GM21528 (cell line): ENCODE data around the gene TNFAIP2.

Source experiments
- ATAC-seq: cut with Tn5 transposase; IDR thresholded peaks from one replicate; pipeline ENCODE4 v1.9.1; 2021; ENCODE audit warnings: mild to moderate bottlenecking, moderate library complexity; ENCODE audit not compliant: unreplicated experiment, low FRiP score

Gene TNFAIP2

GRCh38 chr14:103121121-103121845 is 2.0 kb upstream of the TNFAIP2 start:
- no peak for ATAC-seq

- no peak for ATAC-seq
Observed at GRCh38 chr14:103121846-103122584, 1.2 kb upstream of the TNFAIP2 start.

GRCh38 chr14:103122585-103122946 is 695 bp upstream of the TNFAIP2 start:
- ATAC-seq: no peak

GRCh38 chr14:103123634-103124500 is 606 bp downstream of the TNFAIP2 start:
- no peak for ATAC-seq

GRCh38 chr14:103124501-103125001 is 1.3 kb downstream of the TNFAIP2 start:
- ATAC-seq: no peak

DNA sequence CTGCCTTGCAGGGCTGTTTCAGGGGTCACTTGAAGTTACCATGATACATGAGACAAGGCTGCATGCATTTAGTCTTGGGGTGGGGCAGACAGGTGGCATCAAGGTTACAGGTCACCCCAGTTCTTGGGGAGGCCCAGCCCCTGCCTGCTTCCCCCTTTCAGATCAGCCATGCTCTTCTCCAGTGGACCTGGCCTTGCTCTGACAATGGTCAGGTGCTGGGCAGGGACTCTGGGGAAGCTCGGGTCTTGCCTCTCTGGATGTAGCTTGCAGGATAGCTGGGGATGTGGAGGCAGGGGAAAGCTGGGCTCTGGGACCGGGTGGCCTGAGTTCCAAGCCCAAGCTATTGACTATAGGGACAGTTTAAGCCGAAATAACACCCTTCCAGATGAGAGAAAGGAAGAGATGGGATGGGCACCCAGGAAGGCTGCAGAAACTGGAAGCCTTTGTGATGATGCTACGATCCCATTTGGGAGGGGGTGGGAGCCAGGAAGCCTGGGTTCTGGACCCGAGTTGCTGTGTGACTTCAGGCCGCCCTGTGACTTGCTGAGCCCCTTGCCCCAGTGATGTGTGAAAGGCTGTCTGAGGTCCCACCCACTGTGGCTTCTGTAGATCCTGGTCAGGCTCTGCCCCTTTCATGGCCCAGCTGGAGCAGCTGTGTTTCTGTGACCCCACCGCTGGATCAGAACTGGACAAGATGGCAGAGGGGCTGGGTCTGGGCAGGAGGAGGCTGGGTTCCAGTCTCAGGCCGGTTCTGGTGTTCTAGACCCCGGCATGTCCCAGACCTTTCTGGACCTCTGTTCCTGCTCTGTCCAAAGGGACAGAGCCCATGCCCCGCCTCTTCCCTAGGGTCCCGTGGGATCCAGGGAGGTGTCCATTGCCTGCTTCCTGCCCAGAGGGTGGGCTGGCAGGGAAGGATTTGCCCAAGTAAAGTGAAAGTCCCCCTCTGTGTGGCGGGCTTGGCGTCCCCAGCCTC is 2.1 kb downstream of the TNFAIP2 start:
- no peak for ATAC-seq

DNA sequence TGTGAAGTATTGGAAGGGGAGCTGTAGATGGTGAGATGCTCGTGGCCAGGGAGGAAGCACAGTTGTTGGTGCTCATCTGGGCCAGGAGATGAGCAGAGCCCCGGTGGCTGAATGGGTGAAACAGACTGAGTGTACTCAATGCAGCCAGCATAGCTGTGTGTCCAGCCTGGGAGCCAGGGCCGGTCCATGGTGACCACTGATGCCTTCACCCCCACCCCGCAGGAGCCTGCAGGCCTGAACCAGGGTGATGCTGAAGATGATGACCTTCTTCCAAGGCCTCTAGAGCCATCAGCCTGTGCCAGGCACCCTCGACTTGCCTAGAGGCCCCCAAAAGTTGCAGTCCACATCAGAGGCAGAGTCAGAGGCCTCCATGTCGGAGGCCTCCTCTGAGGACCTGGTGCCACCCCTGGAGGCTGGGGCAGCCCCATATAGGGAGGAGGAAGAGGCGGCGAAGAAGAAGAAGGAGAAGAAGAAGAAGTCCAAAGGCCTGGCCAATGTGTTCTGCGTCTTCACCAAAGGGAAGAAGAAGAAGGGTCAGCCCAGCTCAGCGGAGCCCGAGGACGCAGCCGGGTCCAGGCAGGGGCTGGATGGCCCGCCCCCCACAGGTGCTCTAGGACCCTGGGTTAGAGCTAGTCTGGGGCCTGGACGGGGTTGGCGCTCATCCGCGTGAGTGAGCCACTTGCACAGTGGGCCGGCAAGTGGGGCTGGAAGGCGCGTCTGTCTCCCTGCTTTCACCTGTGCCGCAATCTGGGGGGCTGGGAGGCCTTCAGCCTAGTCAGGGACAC is 3.0 kb downstream of the TNFAIP2 start:
- no peak for ATAC-seq

DNA sequence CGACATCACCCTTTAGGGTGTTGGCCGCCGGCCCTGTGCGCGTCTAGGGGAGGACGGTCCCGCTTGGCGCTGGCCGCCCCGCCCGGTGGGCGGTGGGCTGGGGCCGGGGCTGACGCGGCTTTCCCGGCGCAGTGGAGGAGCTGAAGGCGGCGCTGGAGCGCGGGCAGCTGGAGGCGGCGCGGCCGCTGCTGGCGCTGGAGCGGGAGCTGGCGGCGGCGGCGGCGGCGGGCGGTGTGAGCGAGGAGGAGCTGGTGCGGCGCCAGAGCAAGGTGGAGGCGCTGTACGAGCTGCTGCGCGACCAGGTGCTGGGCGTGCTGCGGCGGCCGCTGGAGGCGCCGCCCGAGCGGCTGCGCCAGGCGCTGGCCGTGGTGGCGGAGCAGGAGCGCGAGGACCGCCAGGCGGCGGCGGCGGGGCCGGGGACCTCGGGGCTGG is 3.6 kb downstream of the TNFAIP2 start:
- no peak for ATAC-seq

DNA sequence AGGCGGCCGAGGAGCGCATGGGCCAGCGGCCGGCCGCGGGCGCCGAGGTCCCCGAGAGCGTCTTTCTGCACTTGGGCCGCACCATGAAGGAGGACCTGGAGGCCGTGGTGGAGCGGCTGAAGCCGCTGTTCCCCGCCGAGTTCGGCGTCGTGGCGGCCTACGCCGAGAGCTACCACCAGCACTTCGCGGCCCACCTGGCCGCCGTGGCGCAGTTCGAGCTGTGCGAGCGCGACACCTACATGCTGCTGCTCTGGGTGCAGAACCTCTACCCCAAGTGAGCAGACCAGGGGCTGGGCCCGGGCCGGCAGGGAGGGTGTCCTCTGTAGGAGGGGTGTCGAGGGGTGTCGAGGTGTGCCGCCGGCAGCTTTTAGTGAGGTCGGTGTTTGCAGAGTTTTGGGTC is 4.1 kb downstream of the TNFAIP2 start:
- no peak for ATAC-seq

GRCh38 chr14:103127861-103128598 is 4.8 kb downstream of the TNFAIP2 start:
- no peak for ATAC-seq

- ATAC-seq: no peak
Observed at GRCh38 chr14:103128631-103129300, 5.5 kb downstream of the TNFAIP2 start.

DNA sequence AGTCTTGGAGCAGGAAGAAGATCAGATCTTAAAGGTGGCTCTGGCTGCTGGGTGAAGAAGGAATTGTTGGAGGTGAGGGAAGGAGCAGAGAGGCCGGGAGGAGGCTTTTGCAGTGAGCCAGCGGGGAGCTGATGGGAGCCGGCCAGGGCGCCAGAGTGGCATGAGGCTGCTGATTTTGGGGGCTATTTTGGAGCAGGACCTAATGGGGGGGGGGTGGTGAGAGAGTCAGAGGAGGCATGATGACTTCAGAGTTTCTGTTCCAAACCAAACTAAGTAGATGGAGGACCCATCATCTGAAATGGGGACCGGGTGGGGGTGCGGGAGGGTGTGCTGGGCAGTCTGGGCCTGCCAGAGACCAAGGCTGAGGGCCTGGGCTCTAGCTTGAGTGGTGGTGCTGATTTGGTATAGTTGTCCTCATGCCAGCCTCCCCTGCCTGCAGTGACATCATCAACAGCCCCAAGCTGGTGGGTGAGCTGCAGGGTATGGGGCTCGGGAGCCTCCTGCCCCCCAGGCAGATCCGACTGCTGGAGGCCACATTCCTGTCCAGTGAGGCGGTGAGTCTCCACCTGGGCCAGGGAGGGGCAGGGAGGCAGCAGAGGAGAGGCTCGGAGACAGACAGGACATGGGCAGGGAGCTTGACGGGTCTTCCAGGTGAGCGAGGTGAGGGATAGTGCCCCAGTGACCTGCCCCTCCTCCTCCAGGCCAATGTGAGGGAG is 6.2 kb downstream of the TNFAIP2 start:
- no peak for ATAC-seq

GRCh38 chr14:103130017-103130764 is 6.9 kb downstream of the TNFAIP2 start:
- ATAC-seq: no peak

- no peak for ATAC-seq
Observed at GRCh38 chr14:103130965-103131364, 7.7 kb downstream of the TNFAIP2 start.

DNA sequence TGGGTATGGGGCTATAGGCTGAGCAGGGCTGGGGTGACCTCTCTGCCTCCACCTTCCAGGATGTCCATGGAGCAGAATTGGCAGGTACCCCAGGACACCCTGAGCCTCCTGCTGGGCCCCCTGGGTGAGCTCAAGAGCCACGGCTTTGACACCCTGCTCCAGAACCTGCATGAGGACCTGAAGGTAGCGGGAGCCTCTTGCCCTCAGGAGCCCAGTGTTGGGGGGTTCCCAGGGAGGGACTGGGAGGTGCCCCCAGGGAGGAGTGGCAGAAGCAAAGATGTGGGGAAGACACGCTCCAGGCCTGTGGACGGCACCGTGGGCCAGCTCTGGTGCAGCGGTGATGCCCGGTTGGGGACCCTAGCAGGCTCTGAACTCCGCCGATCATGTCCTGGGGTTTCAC is 8.3 kb downstream of the TNFAIP2 start:
- no peak for ATAC-seq

GRCh38 chr14:103132381-103133209 is 9.3 kb downstream of the TNFAIP2 start:
- no peak for ATAC-seq
